ENCODE results near the gene SRSF4. TPM values are rescaled to one million over a fixed set of nuclear protein-coding genes. Genes with fewer than 3 reads are reported as not detected.

The SRSF4 gene
- total and polyA plus RNA-seq, 11 donors, result 40.4 to 54.6 (median 49.0) TPM

GRCh38 chr1:29121936-29122681, 59.6 kb downstream of the SRSF4 start:
- intact Hi-C loops (cut with DNase I), result loop anchor here in 6 of 10 donors (5.0 to 10.0 kb wide), 6 partner anchors 53 to 347 kb away; partner anchors contain the start of gene SRSF4 (in 2 of the 6)
- 0 to 1% (median 1%) methylated on average over 36 to 81 of the region's 81 CpGs for WGBS, 4 donors

GRCh38 chr1:29121516-29121935, 60.2 kb downstream of the SRSF4 start:
- 4 to 15% (median 9%) methylated on average over 9 to 59 of the region's 59 CpGs for WGBS, 4 donors
- Histone ChIP-seq H3K27me3 (peaks cover 0 to 53% (median 18%) of the 10 kb centered on the region in 9 donors), H3K4me3 (peak overlapping the region; percentile 56 to 90 (median 77)), H3K27ac (peak overlapping the region in 10 of 12 donors; percentile 63 to 99 (median 94)), H3K9me3 (no peaks in the 10 kb centered on the region), H3K36me3 (peaks cover 0 to 21% (median 3%) of the 10 kb centered on the region in 9 donors), H3K4me1 (peaks cover 0 to 40% (median 18%) of the 10 kb centered on the region in 12 donors)
- DNase-seq, result no peak
- peak in 2 of 12 donors; percentile 2 to 4 for TF ChIP-seq CTCF (IDR thresholded peaks at IDR 0.05)
- TF ChIP-seq POLR2A (IDR thresholded peaks at IDR 0.05), result no peak
- intact Hi-C loops (cut with DNase I), result loop anchor here in 6 of 10 donors (5.0 to 10.0 kb wide), 6 partner anchors 53 to 347 kb away; partner anchors contain the start of gene SRSF4 (in 2 of the 6)
- no peak for ATAC-seq

More at GRCh38 chr1:29121936-29122681, 59.6 kb downstream of the SRSF4 start:
- no peak for TF ChIP-seq POLR2A (IDR thresholded peaks at IDR 0.05)
- TF ChIP-seq CTCF (IDR thresholded peaks at IDR 0.05), result no peak
- Histone ChIP-seq H3K27me3 (peaks cover 0 to 53% (median 18%) of the 10 kb centered on the region in 9 donors), H3K36me3 (peaks cover 0 to 15% (median 0%) of the 10 kb centered on the region in 9 donors), H3K9me3 (no peaks in the 10 kb centered on the region), H3K27ac (peak overlapping the region; percentile 63 to 99 (median 94)), H3K4me1 (peaks cover 0 to 40% (median 18%) of the 10 kb centered on the region in 12 donors), H3K4me3 (peak overlapping the region; percentile 56 to 90 (median 77))
- ATAC-seq (peak in 2 of 4 donors; percentile 1 to 2), DNase-seq (peak in 3 of 5 donors; percentile 32 to 48 (median 46))

DNA sequence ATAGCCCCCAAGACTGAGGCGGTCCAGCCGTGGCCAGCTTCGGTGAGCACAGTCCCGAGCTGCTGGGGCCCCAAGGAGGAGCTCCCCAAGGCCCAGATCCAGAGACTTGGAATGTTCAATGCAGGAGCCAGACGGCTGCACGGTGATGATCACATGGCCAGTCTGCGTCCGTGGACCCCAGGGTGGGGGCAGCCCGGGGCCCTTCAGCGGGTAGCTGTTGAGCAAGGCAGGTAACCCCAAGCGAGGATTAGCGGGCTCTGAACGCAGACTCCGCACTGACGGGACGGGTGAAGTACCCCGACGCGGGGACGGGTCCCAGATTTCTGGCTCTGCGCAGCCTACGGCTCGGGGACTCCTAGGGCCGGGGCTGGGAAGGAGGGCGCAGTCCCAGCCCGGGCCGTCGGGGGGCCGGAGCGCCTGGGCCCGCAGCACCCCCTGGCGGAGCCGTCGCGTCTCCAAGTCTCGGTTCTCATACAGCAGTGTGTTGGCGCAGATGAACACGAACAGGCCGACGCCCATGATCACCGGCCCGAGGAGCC, 60.7 kb downstream of the SRSF4 start:
- DNase-seq (peak in 3 of 5 donors; percentile 19 to 38 (median 28)), ATAC-seq (no peak)
- peaks cover 0 to 49% (median 18%) of the 10 kb centered on the region in 9 donors for H3K27me3 ChIP-seq
- peaks cover 0 to 40% (median 18%) of the 10 kb centered on the region in 12 donors for H3K4me1 ChIP-seq
- no peak for TF ChIP-seq POLR2A (IDR thresholded peaks at IDR 0.05)
- TF ChIP-seq CTCF (IDR thresholded peaks at IDR 0.05), result peak in 11 of 12 donors; percentile 12 to 56 (median 39)
- WGBS, 4 donors, result 36 to 66% (median 47%) methylated on average over 23 to 42 of the region's 42 CpGs
- intact Hi-C loops (cut with DNase I), result loop anchor here in 6 of 10 donors (5.0 to 10.0 kb wide), 6 partner anchors 54 to 346 kb away; partner anchors contain the start of gene SRSF4 (in 2 of the 6)
- peak overlapping the region in 7 of 12 donors; percentile 56 to 90 (median 72) for H3K4me3 ChIP-seq
- peak overlapping the region in 2 of 12 donors; percentile 98 to 99 for H3K27ac ChIP-seq
- H3K36me3 ChIP-seq, result peaks cover 0 to 25% (median 6%) of the 10 kb centered on the region in 9 donors
- H3K9me3 ChIP-seq, result no peaks in the 10 kb centered on the region
